Heart left ventricle (tissue), 16 donors: ENCODE data around the gene ZNF775. TPM values are rescaled to one million over a fixed set of nuclear protein-coding genes. Genes with fewer than 3 reads are reported as not detected.

Experiments used
- ATAC-seq, 4 donors: fragments of 200-7000 bp; cut with Tn5 transposase; one replicate each; pipeline ENCODE4 v1.9.1; 2020 to 2022; ENCODE audit warnings: moderate library complexity in 4 of 4, mild to moderate bottlenecking in 3 of 4, moderate number of reproducible peaks in 1 of 4
- DNase-seq, 5 donors: peaks; one replicate each; pipeline ENCODE4 v3.0.0-alpha.2; 2020
- H3K27ac ChIP-seq, 12 donors: fragments of 200-600 bp; sonication (generic) in 4 of 12; one replicate each; pipeline versions ENCODE4 v1.5.0 to v1.8.0; 2016 to 2022; ENCODE audit warnings: mild to moderate bottlenecking in 2 of 12
- H3K27me3 ChIP-seq, 9 donors: fragments of 200-600 bp; sonication (generic) in 2 of 9; one replicate each; pipeline versions ENCODE4 v1.5.1 to v1.8.0; 2016 to 2022; ENCODE audit warnings: mild to moderate bottlenecking in 3 of 9
- H3K36me3 ChIP-seq, 9 donors: fragments of 200-600 bp; sonication (generic) in 2 of 9; one replicate each; pipeline versions ENCODE4 v1.5.0 to v1.8.0; 2018 to 2022; ENCODE audit warnings: mild to moderate bottlenecking in 2 of 9
- H3K4me1 ChIP-seq, 12 donors: fragments of 200-600 bp; sonication (generic) in 4 of 12; one replicate each; pipeline versions ENCODE4 v1.5.0 to v1.8.0; 2016 to 2022; ENCODE audit warnings: mild to moderate bottlenecking in 3 of 12
- H3K4me3 ChIP-seq, 12 donors: fragments of 200-600 bp; sonication (generic) in 4 of 12; one replicate each; pipeline versions ENCODE4 v1.5.0 to v1.8.0; 2017 to 2022; ENCODE audit warnings: mild to moderate bottlenecking in 9 of 12, moderate library complexity in 4 of 12
- H3K9me3 ChIP-seq, 12 donors: fragments of 200-600 bp; sonication (generic) in 4 of 12; one replicate each; pipeline versions ENCODE4 v1.5.0 to v1.8.0; 2016 to 2022; ENCODE audit warnings: mild to moderate bottlenecking in 1 of 12
- POLR2A ChIP-seq, 2 donors: fragments of 450-650 bp; IDR thresholded peaks; one replicate each; pipeline ENCODE4 v1.6.1; 2017; ENCODE audit warnings: antibody characterized with exemption in 2 of 2, mild to moderate bottlenecking in 2 of 2, moderate library complexity in 2 of 2
- WGBS, 4 donors: extraction: QIAGEN DNeasy Blood & Tissue Kit in 2 of 4; methylation state at CpG; one replicate each; pipeline versions ENCODE4 v1.1.5 to v1.1.7; 2013 to 2018; 5-methylcytosine and 5-hydroxymethylcytosine counted together
- intact Hi-C, 10 donors: fragments of 100-400 bp; cut with DNase I; formaldehyde crosslinking; loops; one replicate each; pipeline versions ENCODE4 v1.11.1 to v1.14.2; 2022
- polyA plus RNA-seq, 2 donors: library from polyadenylated mRNA; stranded (reverse); fragments of 200-250 nt; gene quantifications; one replicate each; pipeline ENCODE4 v1.2.3, GENCODE V29; 2013
- total RNA-seq, 9 donors: library from RNA; depleted of rRNA in 2 of 9; stranded (reverse); fragments of >200 nt in 2 of 9; fragmentation: NEBNext Ultra II Directional in 3 of 9; extraction: Animal tissue kit (Norgen Biotek cat#: 25700) in 3 of 9; gene quantifications; one replicate each; pipeline versions ENCODE4 v1.1.0 to v1.2.4, GENCODE V29; 2016 to 2023
- TF ChIP-seq, protein P1 (sequence below), 12 donors: fragments of 200-600 bp; sonication (generic) in 4 of 12; IDR thresholded peaks; one replicate each; pipeline versions ENCODE4 v1.5.0 to v1.8.0; 2018 to 2022; ENCODE audit warnings: antibody characterized with exemption in 12 of 12, mild to moderate bottlenecking in 5 of 12
- donor health status: ischemic (EF 13 %, LVEDD 7.1; RV severe dilation, severe dysfunction).
- donor health status: healthy with polysubstance abuse.
- donor health status: DM: no; HTN: yes; CAD: no.
- donor health status: DM: no; HTN: no; CAD: no.
- donor health status: ischemic (EF 25% LVEDD 6.9; RV normal size, moderate dysfunction).
- donor health status: ischemic (EF 25% LVEDD 5.7; RV mildly dilated, moderate dysfunction).
- donor health status: healthy.
- donor health status: DM: yes; HTN: yes; CAD: no.
- donor health status: ischemic (EF 35%, LVEDD 5.7; RV mildly dilated, moderate dysfunction).
- donor health status: nonischemic (EF 11% LVEDD 7.7; RV severe dilation, severe dysfunction).
- donor health status: DM: yes; HTN: yes; CAD: no.
- donor health status: PGD.
- donor health status: ischemic (EF 29% LVEDD 5.4; RV normal size, mild dysfunction).
- donor health status: nonischemic (EF 23%, LVEDD 6.1; RV moderate dilation, normal function).

Gene ZNF775
- total and polyA plus RNA-seq, 11 donors: 1.8 to 5.0 (median 3.3) TPM

DNA sequence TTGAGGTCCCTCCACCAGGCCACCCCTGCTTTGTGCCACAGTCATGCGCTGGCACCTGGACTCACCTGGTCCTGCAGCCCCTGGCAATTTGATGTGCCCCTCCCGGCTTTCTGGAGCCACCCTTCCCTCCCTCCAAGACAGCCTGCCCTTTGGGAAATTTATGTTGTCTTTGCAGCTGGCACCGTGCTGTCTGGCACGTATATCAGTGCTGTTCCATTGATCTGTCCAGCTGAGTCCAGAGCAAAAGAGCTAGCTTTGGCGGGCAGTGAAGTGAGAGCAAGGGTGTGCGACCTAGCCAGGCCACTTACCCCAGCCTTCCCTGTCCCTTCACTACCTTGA lies 43.4 kb upstream of the ZNF775 start:
- TF ChIP-seq, protein P1, sequence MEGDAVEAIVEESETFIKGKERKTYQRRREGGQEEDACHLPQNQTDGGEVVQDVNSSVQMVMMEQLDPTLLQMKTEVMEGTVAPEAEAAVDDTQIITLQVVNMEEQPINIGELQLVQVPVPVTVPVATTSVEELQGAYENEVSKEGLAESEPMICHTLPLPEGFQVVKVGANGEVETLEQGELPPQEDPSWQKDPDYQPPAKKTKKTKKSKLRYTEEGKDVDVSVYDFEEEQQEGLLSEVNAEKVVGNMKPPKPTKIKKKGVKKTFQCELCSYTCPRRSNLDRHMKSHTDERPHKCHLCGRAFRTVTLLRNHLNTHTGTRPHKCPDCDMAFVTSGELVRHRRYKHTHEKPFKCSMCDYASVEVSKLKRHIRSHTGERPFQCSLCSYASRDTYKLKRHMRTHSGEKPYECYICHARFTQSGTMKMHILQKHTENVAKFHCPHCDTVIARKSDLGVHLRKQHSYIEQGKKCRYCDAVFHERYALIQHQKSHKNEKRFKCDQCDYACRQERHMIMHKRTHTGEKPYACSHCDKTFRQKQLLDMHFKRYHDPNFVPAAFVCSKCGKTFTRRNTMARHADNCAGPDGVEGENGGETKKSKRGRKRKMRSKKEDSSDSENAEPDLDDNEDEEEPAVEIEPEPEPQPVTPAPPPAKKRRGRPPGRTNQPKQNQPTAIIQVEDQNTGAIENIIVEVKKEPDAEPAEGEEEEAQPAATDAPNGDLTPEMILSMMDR (IDR thresholded peaks at IDR 0.05): no peak
- TF ChIP-seq POLR2A (IDR thresholded peaks at IDR 0.05): no peak
- no peak for ATAC-seq
- DNase-seq: no peak
- no peak overlapping the region for H3K4me3 ChIP-seq
- H3K36me3 ChIP-seq: no peaks in the 10 kb centered on the region
- peak overlapping the region in 1 of 12 donors; percentile 64 for H3K27ac ChIP-seq
- no peaks in the 10 kb centered on the region for H3K9me3 ChIP-seq
- 83 to 91% (median 88%) methylated on average over 6 of the region's 6 CpGs for WGBS, 4 donors
- intact Hi-C loops: no loop called here
- H3K27me3 ChIP-seq: peaks cover 0 to 13% (median 0%) of the 10 kb centered on the region in 9 donors
- H3K4me1 ChIP-seq: peaks cover 0 to 16% (median 10%) of the 10 kb centered on the region in 12 donors

DNA sequence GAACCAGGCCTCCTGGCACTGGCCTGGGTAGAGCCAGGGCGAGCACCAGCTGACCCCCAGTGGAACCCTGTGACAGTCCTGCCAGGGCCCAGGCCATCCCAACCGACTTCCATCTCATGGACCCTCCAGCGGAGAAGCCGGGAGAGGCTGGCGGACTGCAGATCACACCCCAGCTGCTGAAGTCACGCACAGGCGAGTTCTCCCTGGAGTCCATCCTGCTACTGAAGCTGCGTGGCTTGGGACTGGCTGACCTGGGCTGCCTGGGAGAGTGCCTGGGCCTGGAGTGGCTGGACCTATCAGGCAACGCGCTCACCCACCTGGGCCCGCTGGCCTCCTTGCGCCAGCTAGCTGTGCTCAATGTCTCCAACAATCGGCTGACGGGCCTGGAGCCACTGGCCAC lies 42.4 kb upstream of the ZNF775 start:
- no peaks in the 10 kb centered on the region for H3K36me3 ChIP-seq
- 96 to 99% (median 97%) methylated on average over 9 to 14 of the region's 14 CpGs for WGBS, 4 donors
- intact Hi-C loops: no loop called here
- H3K9me3 ChIP-seq: no peaks in the 10 kb centered on the region
- ATAC-seq (no peak), DNase-seq (peak in 1 of 5 donors; percentile 54)
- H3K4me1 ChIP-seq: peaks cover 0 to 24% (median 12%) of the 10 kb centered on the region in 12 donors
- peak overlapping the region in 1 of 12 donors; percentile 64 for H3K27ac ChIP-seq
- no peak for TF ChIP-seq POLR2A (IDR thresholded peaks at IDR 0.05)
- TF ChIP-seq, protein P1 (IDR thresholded peaks at IDR 0.05): no peak
- no peak overlapping the region for H3K4me3 ChIP-seq
- peaks cover 0 to 22% (median 7%) of the 10 kb centered on the region in 9 donors for H3K27me3 ChIP-seq

DNA sequence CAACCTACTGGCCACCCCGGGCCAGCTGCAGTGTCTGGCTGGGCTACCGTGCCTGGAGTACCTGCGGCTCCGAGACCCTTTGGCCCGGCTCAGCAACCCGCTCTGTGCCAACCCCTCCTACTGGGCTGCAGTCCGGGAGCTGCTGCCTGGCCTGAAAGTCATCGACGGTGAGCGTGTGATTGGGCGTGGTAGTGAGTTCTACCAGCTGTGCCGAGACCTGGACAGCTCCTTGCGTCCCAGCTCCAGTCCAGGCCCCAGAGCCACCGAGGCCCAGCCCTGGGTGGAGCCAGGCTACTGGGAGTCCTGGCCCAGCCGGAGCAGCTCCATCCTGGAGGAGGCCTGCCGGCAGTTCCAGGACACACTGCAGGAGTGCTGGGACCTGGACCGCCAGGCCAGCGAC lies 42.0 kb upstream of the ZNF775 start:
- Histone ChIP-seq H3K4me3 (no peak overlapping the region), H3K27ac (peak overlapping the region in 1 of 12 donors; percentile 64), H3K36me3 (no peaks in the 10 kb centered on the region), H3K27me3 (peaks cover 0 to 27% (median 7%) of the 10 kb centered on the region in 9 donors), H3K4me1 (peaks cover 0 to 27% (median 12%) of the 10 kb centered on the region in 12 donors), H3K9me3 (no peaks in the 10 kb centered on the region)
- DNase-seq (peak in 1 of 5 donors; percentile 55), ATAC-seq (no peak)
- no peak for TF ChIP-seq POLR2A (IDR thresholded peaks at IDR 0.05)
- TF ChIP-seq, protein P1 (IDR thresholded peaks at IDR 0.05): no peak
- intact Hi-C loops: no loop called here
- 87 to 100% (median 94%) methylated on average over 3 to 18 of the region's 18 CpGs for WGBS, 4 donors

DNA sequence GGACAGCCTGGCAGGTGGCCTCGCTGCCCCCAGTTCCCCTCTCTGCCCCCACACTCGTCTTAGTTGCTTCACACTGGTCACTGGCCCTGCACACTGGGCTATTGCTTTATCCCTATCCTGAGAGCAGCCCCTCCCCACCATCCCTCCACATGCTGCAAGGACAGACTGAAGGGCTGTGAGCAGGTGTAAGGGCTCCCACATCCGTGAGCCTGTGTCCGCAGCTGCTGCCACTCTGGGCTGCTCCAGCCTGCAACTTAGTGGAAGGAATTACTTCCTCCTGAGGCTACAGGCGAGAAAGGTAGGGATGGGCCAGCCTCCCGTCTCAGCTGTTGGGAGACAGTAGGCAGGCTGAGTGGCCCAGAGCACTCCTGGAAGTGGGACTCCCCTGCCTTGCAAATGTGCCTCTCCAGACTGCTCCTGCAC lies 41.5 kb upstream of the ZNF775 start:
- WGBS, 4 donors: 83 to 88% (median 86%) methylated on average over 2 to 6 of the region's 6 CpGs
- no peak for TF ChIP-seq POLR2A (IDR thresholded peaks at IDR 0.05)
- TF ChIP-seq, protein P1 (IDR thresholded peaks at IDR 0.05): no peak
- DNase-seq (no peak), ATAC-seq (no peak)
- intact Hi-C loops: no loop called here
- H3K4me3 ChIP-seq: no peak overlapping the region
- peaks cover 0 to 32% (median 7%) of the 10 kb centered on the region in 9 donors for H3K27me3 ChIP-seq
- H3K36me3 ChIP-seq: no peaks in the 10 kb centered on the region
- peaks cover 0 to 27% (median 12%) of the 10 kb centered on the region in 12 donors for H3K4me1 ChIP-seq
- no peaks in the 10 kb centered on the region for H3K9me3 ChIP-seq
- H3K27ac ChIP-seq: peak overlapping the region in 1 of 12 donors; percentile 64
